NCI-H2107 (cell line): ENCODE data around the gene RPL13.

Experiments used
- DNase-seq: peaks from one replicate; lab custom pipeline; 2025; lab: John Stamatoyannopoulos, UW

The RPL13 gene

GRCh38 chr16:89545044-89545830 is 15.2 kb upstream of the RPL13 start:
- DNase-seq, result no peak

DNA sequence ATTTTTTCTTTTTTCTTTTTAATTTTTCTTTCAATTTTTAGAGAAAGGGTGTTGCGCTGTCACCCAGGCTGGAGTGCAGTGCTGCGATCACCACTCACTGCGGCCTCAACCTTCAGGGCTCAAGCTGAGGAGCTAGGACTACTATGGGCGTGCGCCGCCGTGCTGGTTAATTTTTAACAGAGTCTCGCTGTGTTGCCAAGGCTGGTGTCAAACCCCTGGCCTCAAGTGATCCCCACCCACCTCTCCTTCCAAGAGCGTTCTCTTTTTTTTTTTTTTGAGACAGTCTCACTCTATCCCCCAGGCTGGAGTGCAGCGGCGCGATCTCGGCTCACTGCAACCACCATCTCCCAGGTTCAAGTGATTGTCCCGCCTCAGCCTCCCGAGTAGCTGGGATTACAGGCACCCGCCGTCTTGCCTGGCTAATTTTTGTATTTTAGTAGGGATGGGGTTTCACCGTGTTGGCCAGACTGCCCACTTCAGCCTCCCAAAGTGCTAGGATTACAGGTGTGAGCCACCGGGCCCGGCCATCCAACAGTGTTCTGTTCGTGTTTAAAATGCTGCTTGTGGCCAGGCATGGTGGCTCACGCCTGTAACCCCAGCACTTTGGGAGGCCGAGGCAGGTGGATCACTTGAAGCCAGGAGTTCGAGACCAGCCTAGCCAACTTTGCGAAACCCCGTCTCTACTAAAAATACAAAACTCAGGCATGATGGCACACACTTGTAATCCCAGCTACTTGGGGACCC is 14.5 kb upstream of the RPL13 start:
- no peak for DNase-seq

DNA sequence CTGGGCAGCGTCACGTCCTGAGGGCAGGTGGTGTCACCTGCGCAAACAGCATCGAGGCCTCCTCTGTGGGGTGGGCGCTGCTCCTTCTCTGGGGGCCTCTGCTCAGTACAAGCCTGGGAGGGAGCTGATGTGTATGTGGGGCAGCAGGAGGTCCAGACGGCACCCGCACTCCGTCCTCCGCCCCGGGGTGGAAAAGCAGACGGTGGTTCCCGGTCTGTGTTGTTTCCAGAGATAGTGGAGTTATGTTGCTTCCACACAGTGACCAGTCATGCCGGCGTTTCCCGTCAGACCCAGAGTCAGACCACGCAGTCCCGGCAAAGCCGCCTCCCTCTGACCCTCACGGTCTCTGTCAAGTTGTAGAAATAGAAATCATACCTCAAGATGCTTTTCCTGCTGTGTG is 13.7 kb upstream of the RPL13 start:
- DNase-seq, result no peak

- DNase-seq, result no peak
These were observed 13.2 kb upstream of the RPL13 start for GRCh38 chr16:89547291-89547690.

DNA sequence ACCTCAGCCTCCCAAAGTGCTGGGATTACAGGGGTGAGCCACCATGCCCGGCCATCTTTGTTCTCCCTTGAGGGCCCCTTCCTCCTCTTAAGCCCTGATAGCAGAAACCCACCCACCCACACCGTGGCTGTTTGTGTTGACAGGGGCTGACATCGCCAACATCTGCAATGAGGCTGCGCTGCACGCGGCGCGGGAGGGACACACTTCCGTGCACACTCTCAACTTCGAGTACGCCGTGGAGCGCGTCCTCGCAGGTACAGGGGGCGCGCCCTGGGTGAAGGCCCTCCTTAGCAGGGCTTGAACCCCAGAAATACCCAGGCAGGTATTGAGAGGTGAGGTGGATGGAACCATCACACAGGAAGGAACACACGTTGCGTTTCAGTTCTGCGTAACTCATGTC is 12.6 kb upstream of the RPL13 start:
- no peak for DNase-seq

- DNase-seq, result no peak
These were observed 12.0 kb upstream of the RPL13 start for GRCh38 chr16:89548344-89549006.

GRCh38 chr16:89549007-89549700 is 11.3 kb upstream of the RPL13 start:
- no peak for DNase-seq

- no peak for DNase-seq
These were observed 10.0 kb upstream of the RPL13 start for GRCh38 chr16:89550421-89551007.

DNA sequence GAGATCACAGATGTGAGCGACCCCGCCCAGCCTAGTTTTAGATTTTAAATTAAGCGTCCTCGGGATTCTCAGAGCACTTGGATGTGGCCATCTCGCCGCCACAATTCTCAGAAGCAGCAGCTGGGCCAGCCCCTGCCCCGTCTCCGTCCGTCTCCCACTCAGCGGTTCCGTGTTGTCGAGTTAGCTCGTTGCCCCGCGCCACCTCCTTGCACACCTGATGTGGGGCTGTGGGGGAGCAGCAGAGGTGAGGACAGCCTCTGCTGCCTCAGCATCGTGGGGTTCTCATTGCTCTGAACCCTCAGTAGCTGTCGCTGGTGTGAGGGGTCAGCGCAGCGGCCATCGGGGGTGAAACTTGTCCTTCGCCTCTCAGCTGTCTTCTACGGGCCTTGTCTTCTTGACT is 8.2 kb upstream of the RPL13 start:
- DNase-seq, result no peak

DNA sequence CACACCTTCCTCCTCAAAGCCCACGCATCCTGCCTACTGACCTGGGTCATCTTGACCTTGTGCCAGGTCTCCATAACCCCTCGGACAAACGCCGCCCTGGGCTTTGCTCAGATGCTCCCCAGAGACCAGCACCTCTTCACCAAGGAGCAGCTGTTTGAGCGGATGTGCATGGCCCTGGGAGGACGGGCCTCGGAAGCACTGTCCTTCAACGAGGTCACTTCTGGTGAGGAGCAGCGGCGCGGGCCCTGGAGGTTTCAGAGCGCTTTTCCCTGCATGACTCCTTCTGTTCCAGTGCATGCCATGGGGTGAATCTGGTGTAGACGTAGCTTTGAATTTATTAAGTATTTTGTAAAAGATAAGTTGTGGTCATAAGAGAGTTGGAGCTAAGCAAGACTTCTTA is 7.6 kb upstream of the RPL13 start:
- DNase-seq, result no peak

- no peak for DNase-seq
These were observed 6.7 kb upstream of the RPL13 start for GRCh38 chr16:89553733-89554132.

GRCh38 chr16:89554343-89554742 is 6.1 kb upstream of the RPL13 start:
- DNase-seq, result no peak

DNA sequence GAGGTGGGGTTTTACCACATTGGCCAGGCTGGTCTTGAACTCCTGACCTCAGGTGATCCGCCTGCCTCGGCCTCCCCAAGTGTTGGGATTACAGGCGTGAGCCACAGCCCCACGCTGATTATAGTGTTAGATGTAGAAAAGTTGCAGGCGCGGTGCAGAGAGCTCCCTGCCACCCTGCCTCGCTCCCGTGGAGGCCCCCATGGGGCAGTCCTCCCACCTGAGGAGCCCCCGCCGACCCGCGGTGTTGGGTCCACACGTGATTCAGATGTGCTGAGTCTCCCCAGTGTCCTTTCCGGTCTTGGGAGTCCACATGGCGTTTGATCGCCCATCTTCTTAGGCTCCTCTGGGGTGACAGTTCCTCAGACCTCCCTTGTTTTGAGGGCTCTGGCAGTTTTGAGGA is 5.2 kb upstream of the RPL13 start:
- DNase-seq, result no peak

GRCh38 chr16:89555780-89556179 is 4.7 kb upstream of the RPL13 start:
- no peak for DNase-seq

DNA sequence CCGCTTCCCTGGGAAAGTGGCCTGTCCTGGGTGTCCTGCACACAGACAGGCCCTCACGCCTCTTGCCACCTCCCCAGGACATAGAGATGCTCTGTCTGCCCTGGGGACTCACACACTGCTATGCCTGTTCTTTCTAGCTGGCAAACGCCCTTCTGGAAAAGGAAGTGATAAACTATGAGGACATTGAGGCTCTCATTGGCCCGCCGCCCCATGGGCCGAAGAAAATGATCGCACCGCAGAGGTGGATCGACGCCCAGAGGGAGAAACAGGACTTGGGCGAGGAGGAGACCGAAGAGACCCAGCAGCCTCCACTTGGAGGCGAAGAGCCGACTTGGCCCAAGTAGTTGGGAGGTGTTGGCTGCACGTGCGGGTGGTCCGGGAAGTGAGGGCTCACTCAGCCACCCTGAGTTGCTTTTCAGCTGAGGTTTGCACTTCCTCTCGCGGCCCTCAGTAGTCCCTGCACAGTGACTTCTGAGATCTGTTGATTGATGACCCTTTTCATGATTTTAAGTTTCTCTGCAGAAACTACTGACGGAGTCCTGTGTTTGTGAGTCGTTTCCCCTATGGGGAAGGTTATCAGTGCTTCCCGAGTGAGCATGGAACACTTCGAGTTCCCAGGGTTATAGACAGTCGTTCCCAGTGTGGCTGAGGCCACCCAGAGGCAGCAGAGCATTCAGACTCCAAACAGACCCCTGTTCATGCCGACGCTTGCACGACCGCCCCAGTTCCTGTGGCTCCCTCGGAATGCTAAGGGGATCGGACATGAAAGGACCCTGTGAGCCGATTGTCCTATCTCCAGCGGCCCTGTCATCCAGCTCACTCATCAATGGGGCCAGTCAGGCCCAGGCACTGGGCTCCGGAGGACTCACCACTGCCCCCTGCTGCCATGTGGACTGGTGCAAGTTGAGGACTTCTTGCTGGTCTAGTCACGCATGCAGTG is 3.5 kb upstream of the RPL13 start:
- DNase-seq, result no peak

DNA sequence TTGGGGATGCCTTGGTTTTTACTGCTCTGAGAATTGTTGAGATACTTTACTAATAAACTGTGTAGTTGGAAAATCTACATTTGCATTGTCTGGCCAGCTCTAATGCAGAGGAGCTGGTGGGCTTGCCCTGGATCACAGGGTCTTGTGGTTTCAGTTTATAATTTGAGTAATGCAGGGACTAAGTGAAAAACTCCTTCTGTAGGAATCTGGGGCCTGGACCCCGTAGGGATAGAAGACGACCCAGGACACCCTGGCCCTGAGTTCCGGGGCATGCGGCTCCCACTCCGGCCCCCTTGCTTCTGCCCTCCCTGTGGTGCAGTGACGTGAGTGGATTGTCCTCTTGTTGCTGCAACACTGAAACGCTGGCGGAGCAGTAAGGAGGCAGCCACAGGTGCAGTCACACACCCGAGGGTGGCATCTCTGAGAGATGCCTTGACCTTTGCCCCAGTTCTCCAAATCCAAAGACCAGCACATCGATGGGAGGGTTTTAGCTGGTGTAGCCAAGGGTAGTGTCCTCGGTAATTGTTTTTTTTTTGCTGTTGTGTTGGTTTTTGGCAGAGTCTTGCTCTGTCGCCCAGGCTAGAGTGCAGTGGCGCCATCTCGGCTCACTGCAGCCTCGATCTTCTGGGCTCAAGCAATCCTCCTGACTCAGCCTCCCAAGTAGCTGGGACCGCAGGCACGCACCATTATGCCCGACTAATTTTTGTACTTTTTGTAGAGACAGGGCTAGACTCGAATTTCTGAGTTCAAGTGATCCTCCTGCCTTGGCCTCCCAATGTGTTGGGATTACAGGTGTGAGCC is 2.6 kb upstream of the RPL13 start:
- DNase-seq, result no peak

DNA sequence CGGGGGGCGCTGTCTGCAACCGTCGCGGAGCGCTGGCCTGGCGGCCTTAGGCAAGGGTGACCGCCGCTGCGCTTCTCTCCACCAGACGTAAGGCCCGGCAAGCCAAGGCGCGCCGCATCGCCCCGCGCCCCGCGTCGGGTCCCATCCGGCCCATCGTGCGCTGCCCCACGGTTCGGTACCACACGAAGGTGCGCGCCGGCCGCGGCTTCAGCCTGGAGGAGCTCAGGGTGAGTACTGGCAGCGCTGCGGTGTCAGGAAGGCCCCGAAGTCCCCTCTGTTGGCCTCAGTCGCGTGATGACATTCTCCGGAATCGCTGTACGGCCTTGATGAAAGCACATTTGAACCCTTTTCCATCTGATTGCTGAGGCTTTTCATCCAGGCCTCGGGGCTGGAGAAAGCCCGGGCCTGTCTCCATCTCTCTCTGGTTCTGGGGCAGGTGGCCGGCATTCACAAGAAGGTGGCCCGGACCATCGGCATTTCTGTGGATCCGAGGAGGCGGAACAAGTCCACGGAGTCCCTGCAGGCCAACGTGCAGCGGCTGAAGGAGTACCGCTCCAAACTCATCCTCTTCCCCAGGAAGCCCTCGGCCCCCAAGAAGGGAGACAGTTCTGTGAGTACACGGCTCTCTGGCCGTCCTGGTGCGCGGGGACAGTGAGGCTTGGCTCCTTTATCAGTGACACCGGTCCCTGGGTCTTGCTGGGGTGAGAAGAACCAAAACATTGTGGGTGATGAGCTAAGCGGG is 831 bp downstream of the RPL13 start:
- no peak for DNase-seq

DNA sequence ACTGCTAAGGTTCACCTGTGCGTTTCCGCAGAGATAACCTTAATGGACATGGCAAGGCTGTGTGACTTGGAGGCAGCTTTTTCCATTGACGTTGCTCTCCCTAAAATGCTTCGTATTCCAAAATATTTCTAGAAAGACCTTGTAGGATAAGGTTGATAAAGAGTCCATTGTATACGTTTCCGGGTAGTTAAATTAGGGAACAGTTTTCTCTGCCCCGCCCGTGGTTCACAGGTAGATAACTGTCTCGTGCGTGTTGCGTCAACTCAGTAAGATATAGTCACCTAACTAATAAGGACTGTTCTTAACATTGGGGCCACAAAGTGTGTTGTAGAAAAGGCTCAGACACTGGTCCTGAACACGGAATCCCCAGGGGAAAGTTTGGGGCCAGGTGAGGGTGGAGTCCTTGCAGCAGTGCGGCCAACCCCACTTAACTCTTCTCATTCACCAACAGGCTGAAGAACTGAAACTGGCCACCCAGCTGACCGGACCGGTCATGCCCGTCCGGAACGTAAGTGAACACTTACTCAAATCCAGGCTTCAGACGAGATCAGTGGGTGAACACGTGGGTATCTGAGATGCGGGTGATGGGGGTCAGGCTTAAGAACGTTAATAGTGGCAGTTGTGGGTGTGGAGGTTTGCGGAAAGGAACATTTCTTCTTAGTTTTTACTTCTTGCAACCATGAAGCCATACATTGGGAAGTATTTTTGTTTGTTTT is 1.6 kb downstream of the RPL13 start:
- no peak for DNase-seq

DNA sequence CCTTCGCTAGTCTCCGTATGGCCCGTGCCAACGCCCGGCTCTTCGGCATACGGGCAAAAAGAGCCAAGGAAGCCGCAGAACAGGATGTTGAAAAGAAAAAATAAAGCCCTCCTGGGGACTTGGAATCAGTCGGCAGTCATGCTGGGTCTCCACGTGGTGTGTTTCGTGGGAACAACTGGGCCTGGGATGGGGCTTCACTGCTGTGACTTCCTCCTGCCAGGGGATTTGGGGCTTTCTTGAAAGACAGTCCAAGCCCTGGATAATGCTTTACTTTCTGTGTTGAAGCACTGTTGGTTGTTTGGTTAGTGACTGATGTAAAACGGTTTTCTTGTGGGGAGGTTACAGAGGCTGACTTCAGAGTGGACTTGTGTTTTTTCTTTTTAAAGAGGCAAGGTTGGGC is 2.5 kb downstream of the RPL13 start:
- no peak for DNase-seq
